GM12873 (cell line): ENCODE results near the gene GOLGA6L10.

Experiments
- CTCF ChIP-seq: IDR thresholded peaks from 2 replicates; pipeline ENCODE4 v1.5.1; 2012; ENCODE audit warnings: low read depth, mild to moderate bottlenecking, moderate library complexity, low read length, control low read depth; ENCODE audit not compliant: insufficient read depth; ENCODE audit errors: missing control alignments

The GOLGA6L10 gene

GRCh38 chr15:82298520-82298919 is 50.8 kb downstream of the GOLGA6L10 start:
- no peak for TF ChIP-seq CTCF

DNA sequence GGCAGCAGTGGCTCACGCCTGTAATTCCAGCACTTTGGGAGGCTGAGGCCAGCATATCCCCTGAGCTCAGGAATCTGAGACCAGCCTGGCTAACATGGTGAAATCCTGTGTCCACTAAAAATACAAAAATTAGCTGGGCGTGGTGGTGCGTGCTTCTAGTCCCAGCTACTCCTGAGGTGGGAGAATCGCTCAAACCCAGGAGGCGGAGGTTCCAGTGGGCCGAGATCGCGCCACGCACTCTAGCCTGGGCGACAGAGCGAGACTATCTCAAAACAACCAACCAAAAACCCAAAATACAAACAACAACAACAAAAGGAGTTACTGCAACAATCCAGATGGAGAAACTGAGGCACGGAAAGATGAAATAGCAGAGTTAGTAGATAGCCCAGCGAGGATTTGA is 51.2 kb downstream of the GOLGA6L10 start:
- no peak for TF ChIP-seq CTCF

GRCh38 chr15:82297546-82297945 is 51.7 kb downstream of the GOLGA6L10 start:
- TF ChIP-seq CTCF = no peak

DNA sequence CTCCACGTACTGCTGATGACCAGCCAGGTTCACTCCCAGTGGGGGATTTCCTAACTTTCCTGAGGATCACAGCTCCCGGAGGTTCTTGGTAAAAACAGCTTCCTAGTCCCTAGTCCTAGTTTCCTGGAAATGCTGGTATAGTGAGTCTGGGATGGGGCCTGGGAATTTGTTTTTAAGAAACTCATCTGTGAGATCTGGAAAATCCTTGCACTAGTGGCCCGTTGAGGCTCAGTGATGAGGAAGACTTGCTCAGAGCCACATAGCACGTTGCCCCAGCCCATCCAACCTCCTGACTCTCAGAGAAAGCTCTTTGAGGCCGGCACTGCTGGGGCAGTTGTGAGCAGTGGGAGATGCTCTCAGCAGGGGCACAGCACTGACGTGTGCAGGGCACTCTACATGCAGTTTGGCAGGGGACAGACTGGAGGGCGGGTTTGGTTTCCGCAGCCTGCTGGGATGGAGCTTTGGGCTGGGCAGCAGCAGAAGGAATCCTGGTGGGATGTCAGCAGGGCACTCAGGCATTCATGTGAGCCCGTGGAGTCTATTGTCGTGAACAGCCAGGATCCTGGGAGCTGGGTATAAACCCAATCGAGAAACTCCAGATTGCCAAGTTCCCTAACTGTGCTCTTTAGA is 55.1 kb downstream of the GOLGA6L10 start:
- no peak for TF ChIP-seq CTCF

GRCh38 chr15:82292271-82292670 is 57.0 kb downstream of the GOLGA6L10 start:
- no peak for TF ChIP-seq CTCF
